Stimulated activated CD4-positive, alpha-beta T cell treated with anti-CD3 and anti-CD28 coated beads, Interleukin-1b, Interleukin-23, amount 100 ng/mL, for 24 hours (primary cell): ENCODE data around the gene RSBN1L.

ENCODE experiments used
- DNase-seq, 4 experiments: peaks; one replicate each; pipeline ENCODE4 v3.0.0-alpha.2; 2020; ENCODE audit warnings: low read depth in 4 of 4, low spot score in 1 of 4

The RSBN1L gene

DNA sequence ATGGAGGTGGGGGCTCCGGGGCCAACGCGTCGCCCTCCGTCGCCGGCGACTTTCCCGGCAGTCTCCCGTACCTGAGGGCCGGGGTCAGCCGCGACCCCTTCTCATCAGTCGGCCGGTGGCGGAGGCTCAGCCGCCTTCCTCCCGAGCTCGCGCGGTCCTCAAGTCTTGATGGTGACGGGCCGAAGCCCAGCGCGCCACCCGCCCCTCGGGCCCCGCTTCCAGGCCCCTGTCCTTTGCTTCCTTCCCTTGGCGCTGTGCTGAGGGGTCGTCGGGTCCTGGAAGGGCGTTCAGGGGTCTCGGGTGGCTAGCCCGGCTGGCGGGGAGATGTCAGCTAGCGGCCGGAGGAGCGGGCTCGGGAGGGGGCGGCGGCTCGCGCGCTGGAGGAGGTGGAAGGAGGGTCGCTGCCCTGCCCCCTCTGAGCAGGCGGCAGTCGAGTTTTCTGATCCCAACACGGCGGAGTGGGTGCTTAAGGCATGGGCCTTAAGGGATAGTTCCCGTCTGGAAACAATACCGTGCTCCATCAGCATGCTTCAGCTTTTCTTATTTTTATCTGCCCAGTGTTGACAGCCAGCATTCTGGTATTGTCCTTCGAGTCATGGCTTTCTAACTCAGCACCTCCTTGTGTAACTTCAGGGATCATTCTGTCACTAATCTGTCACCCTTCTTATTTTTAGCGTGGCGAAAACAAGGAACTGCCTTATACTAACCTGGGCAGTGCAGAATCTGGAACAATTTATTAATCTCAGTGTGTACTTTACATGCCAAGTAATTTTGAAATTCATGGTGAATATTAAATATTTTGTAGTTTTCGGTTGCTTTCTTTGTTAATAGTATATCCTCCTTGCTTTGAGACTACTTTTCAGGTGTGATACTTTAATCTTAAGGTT, 103.1 kb downstream of the RSBN1L start:
- peak in 1 of 4 experiments; percentile 4 for DNase-seq

DNA sequence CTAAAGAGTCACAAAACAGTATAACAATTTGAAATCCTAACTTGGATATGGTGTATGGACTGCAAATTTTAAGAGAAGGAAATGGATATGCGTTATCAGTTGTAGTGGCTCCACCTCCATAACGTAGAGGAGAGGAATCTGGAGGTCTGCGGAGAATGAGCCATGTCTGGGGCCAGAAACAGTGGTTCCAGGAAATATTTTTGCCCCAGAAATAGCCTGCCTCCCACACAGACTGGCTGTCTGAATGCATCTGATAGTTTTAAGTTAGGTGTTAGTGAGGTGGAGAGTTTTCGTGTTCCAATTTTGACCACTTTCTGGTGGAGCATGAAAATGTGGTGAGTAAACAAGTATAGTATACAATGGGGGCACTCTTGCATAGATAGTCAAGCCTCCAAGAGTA, 103.9 kb downstream of the RSBN1L start:
- DNase-seq, result no peak

DNA sequence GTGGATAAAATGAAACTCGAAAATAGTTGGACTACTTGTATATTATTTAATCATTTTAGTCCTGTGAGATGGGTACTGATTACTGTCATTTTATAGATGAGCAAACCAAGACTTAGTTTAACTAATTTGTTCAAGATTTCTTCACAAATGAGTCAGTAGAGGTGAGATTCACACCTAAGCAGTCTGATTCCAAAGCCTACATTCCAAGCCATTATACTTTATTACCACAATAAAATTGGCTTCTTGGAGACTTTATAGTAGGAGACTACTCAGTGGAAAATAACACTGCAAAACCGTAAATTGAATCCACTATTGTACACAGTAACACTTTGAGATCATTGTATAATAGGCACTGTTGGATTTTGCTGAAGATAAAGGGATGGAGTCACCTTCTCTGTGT, 104.5 kb downstream of the RSBN1L start:
- no peak for DNase-seq

DNA sequence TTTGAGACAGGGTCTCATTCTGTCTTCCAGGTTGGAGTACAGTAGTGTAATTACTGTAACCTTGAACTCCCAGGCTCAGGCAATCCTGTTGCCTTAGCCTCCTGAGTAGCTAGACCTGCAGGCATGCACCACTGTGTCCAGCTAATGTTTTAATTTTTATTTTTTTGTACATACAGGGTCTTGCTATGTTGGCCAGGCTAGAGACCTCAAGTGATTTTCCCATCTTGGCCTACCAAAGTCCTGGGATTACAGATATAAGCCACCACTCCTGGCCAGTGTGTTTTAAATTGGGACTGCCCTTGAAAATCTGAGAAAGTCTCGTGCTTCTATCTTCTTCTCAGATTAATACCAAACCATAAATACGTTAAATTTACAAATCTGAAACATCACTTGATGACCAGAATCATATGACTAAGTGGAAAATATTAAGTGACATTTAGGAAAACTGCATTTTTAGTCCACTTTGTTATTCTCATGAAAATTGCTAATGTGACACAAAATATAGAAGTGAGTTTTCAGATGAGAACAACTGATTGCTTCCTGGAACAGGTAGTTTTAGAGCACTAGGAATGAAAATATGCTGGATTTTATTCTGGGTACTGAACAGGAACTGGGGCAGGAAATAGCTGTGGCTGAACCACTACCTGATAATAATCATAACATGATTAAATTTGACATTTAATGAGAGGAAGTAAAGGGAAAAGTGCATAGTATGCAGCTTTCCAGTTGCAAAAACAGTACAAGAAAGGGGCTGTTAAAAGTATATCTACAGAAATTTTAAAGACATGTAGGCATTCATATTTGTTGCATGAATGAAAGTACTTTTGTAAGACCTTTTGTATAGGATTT, 106.5 kb downstream of the RSBN1L start:
- DNase-seq, result no peak

DNA sequence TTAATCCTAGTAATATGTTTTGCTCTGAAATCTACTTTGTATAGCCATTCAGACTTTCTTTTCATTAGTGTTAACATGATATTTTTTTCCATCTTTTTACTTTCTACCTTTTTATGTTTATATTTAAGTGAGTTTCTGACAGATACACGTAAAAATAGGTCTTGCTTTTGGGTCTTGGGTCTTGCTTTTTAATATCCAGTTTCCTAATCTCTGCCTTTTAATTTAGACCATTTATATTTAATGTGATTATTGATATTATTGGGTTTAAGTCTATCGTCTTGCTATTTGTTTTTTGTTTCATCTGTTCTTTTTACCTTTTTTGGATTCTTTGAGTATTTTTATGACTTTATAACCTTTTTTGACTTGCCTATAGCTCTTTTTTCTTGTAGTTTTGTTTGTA, 110.2 kb downstream of the RSBN1L start:
- DNase-seq, result no peak

DNA sequence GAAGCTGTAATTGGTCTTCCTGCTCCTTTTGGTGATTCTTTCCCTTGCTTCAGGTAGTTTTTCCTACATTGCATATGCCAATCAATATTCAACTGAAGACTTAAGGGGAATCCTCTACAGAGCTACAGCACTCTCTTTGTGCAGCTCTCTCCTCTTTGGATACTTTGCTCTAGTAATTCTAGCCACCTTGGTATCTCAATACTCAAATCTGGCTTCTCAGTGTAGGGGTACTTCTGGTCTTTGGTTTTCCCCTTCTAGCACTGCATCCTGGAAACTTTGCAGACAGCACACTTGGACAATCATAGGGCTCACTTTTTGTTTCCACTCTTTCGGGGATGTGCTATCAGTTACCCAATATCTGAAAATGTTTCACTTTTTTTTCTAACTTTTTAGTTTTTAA, 112.3 kb downstream of the RSBN1L start:
- no peak for DNase-seq

DNA sequence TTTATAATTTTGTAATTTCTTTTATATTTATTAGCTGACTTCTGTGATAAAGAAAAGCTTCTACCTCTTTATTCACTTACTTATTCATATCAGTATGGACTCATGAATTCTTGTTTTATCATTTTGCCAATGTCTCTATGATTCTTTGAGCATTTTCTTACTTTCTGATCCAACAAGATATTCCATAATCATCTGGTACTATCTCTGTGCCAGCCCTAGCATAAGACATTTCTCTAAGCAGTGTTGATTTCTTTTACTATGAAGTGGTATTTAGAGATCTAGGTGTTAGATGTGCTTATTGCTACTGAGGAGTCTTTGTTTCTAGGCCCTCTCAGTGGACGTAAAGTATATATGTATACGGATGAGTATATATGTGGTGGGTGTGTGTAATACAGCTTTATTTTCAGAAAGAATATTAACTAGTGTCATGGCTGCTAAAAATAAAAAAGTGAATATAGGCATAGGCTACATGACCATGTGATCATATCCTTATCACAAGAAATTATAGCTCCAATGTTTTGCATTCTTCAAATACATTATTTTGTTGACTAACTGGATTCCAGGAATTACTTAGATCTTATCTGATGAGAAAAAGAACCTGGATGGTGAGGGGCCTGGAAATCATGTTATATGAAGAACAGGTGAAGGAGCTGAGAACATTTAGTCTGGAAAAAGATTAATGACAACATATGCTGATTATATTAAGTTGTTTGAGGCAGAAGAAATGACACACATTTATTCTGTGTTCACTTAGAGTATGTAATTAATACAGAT, 115.4 kb downstream of the RSBN1L start:
- DNase-seq, result no peak

DNA sequence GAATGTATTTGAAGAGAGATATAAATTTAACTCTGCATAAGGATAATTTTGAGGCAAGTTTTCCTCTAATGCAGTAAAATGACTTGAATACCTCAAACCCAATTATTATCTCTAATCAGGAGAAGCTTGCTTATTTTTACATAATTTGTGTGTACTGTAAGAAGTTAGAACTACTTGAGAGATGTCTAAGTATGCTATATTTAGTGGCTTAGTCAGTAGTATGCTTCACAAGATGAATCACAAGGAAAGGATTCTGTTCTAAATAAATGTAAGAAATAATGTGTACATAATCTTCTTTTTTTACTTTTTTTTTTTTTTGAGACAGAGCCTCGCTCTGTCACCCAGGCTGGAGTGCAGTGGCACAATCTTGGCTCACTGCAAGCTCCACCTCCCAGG, 116.0 kb downstream of the RSBN1L start:
- DNase-seq, result no peak

DNA sequence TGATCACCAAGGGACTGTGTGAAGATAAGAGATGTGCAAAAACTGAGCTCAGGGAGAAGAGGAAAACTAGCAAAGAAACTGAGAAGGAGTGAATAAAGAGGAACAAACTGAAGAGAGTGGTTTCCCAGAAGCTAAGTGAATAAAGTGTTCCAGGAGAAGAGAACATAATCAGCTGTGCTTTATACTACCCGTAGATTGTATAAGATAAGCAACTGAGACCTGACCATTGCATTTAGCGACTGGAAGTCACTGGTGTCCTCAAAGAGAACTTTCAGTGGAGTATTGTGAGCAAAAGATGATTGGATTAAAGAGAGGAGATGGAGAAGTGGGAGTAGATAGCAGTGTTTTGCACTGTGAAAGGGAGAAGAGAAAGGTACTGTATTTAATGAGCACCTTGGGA, 116.9 kb downstream of the RSBN1L start:
- DNase-seq, result no peak

DNA sequence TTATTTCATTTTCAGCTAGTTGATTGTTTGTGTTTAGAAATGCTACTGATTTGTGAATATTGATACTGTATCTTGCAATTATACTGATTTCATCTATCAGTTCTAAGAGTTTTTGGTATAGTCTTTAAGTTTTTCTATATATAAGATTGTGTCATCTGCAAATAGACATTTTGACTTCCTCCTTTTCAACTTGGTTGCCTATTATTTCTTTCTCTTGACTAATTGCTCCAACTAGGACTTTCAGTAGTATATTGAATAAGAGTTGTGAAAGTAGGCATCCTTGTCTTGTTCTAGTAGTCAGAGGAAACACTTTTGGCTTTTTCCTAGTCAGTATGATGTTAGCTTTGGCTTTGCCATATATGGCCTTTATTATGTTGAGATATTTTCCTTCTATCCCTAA, 122.8 kb downstream of the RSBN1L start:
- DNase-seq, result no peak

DNA sequence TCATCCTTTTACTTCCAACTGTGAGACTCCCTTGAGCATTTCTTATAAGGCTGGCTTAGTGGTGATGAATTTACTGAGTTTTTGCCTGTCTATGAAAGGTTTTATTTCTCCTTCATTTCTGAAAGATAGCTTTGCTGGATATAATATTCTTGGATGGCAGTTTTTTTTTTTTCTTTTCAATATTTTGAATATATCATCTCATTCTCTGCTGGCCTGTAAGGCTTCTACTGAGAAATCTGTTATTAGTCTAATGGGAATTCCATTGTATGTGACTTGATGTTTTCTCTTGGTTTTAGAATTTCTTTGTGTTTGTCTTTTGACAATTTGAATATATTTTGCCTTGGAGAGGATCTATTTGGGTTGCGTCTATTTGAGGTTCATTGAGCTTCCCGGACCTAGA, 124.7 kb downstream of the RSBN1L start:
- no peak for DNase-seq

DNA sequence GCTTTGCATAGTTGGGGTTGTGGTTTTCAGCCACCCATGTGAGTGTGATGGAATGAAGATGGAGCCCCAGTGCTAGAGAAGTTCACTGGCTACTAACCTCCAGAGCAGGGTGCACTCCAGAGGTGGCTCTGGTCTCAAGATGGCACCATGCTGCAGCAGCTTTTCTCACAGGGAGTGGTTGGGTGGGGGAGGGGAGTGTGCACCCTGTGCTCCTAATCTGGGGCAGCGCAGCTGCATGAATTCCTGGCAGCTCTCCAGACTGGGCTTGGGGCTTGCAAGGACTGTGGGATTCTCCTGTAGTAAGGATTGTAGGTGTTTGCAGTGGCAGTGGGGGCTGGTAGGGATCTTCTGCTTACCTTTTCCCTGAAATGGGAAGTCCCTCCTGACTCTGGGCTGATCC, 126.0 kb downstream of the RSBN1L start:
- no peak for DNase-seq

DNA sequence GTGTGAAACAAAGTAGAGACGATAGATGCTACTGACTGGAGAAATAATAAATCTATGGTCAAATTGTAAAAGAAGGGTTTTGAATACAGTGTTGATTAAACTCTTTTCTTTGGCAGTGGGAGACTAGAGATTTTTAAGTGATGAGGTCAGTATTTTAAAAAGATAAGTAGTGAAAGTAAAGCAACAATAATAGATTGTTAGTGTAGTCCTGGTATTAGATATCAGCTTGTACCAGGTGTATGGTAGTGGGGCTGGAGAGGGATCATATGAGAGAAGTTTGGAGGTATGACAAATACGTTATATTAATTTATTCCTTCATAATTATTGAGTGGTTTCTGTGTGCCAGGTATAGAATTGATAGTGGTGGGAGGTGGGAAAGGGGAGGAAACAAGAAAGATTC, 127.5 kb downstream of the RSBN1L start:
- no peak for DNase-seq

DNA sequence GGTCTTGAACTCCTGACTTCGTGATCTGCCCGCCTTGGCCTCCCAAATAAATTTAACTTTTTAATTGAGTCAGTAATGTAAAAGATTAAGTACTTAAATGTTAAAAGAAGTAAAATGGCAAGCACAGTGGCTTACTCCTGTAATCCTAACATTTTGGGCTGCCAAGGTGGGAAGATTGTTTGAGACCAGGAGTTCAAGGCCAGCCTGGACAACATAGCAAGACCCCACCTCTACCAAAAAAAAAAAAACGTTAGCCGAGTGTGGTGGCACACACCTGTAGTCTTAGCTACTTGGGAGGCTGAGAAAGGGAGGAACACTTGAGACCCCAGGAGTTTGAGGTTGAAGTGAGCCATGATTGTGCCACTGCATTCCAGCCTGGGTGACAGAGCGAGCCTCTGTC, 128.4 kb downstream of the RSBN1L start:
- no peak for DNase-seq

DNA sequence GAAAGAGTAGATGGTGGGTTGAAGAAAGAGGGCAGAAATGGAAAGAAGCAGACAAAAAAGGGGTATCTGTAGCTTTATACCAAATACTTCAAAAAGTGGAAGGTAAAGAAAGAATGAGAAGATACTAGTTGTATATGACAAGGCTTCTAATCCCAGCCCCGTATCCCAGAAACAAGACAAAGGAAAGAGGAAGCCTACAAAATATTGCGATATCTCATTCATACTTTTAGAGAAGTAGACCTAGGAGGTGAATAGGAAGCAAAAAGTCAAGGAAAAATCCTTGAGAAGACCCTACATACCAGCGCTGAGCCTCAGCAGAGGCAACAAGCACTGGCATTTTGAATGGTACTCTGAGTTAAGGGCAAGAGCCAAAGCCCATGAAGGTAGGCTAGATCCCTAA, 128.9 kb downstream of the RSBN1L start:
- no peak for DNase-seq

DNA sequence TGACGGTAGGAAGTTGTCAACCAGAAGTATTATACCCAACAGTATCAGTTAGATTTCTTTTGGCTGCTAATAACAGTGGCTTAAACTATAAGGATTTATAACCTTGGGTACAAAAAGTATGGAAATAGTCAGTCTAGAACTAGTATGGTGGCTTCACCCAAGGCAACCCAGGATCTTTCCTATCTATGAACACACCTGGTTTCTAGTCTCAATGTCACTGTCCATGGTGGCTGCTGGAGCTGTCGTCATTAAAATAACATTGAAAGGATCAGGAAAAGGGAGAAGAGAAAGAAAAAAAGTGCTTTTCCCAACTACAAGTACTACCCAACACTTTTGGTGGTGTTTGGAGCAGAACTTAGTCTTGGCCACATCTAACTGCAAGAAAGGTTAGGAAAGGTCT, 130.0 kb downstream of the RSBN1L start:
- DNase-seq, result no peak

DNA sequence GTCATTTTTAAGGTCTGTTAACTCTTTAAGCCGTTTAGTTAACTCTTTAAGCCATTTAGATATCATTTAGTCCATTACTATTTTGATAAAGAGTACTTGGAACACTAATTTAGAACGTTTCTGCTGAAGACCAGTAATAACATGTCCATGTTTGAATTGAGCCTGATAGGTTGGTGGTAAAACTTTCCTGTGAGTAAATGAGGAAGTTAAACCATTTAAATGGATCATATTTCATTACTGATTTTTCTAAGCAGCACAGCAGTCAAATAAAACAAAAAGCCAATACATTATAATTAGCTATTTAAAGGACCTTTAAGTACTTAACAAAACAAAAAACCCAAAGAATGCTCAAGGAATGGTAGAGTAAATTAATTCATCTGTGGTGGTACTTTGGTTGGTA, 131.7 kb downstream of the RSBN1L start:
- no peak for DNase-seq

DNA sequence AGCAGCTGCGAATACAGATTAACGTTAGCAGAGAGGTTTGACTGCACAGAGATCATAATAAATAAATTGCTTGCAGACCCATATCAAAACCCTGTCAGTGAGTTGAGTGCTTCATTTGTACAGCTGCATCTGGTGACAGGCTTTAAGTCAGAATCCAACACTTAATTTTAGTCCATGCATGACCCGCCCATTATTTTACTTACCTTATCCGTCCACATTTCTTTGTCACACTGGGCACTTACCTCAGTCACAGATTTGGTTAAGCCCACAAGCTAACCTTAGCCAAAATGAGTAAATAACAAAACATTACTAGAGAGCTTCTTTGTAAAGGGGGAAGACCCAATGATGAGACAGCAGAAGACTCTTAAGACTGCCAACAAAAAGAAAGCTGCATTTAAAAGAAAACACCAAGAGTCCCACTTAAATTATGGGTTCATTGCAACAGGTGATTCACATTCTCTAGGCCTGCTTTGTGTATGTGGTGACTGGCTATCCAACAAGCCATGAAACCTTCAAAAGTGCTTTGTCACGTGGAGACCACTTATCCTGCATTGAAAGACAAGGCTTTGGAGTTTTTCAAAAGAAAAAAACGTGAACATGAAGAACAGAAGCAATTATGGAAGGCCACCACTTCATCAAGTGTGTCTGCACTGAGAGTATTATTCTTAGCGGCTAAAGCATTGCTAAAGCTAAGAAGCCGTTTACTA, 134.5 kb downstream of the RSBN1L start:
- no peak for DNase-seq

DNA sequence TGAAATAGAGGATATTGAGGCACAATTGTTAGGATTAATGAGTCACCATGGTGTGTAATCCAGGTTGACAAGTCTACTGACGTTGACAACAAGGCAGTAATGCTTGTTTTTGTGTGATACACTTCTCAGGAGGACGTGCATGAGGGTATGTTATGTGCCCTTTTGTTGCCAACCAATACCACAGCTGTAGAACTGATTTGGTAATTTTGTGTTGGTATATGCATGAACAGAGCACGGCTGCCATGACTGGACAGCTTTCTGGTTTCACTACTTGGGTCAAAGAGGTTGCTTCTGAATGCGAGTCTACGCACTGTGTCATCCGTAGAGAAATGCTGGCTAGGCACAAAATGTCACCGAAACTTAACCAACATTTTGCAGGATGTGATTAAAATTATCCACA, 135.2 kb downstream of the RSBN1L start:
- DNase-seq, result peak in 1 of 4 experiments; percentile 27

DNA sequence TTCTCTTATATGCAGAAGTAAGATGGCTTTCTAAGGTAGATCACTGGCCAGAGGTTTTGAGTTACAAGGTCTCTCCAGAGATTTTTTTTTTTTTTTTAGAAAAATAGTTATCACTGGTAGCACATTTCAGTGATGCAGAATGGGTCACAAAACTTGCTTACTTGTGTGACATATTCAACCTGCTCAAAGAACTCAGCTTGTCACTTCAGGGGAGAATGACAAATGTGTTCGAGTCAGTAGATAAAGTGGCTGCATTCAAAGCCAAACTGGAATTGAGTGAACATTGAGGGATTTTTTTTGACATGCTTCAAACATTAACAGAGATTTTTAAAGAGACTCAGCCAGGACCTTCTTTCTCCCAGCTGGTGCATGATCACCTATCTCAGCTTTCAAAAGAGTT, 135.7 kb downstream of the RSBN1L start:
- DNase-seq, result no peak
